ENCODE measurements around the gene KIAA1755.
A peak's percentile ranks its signal among the peaks of the same experiment; 100 is the strongest.

The KIAA1755 gene, protein sequence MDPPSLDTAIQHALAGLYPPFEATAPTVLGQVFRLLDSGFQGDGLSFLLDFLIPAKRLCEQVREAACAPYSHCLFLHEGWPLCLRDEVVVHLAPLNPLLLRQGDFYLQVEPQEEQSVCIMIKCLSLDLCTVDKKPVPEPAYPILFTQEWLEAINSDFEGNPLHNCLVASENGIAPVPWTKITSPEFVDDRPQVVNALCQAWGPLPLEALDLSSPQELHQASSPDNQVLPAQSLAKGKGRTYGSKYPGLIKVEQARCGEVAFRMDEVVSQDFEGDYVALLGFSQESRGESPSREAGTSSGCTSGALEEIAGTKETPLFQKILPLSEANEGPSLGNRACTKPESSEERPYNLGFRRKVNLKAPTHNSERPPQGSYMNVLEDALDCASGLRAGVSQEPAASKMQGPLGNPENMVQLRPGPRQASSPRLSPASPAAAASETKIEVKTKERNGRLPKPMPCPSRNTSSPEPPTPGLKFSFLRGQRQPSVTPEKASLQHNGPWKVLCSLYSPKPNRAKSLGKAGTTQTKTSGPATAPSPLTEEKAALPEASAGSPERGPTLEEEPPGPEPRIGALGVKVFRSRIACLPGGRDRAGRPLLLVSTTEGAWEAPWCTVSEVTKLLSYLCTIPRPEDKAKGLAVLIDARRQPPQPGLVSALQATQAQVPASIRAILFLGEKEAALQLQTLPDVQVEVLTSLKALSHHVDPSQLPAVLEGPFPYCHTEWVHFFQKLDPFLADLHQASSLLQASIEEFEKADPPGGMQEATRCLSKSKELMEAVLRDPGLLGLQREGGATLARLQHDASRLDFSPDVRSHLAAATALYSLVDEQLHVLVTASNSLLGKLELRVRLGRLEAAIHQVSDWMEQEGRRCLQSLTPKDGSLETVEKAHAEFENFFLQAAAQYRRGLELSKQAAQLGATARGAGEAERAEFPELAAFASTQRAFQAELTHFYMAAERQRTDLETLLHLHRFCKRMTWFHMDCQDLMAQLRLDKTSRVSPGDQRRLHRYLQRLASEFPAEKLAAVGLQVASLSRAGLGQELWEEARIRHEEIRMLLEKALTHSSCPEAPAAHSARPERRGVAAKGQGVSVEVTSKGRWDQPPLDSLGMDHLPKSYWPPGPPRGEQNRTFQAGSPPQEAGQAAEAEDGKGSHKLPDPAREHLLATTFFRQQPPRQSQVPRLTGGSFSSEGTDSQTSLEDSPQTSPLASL

DNA sequence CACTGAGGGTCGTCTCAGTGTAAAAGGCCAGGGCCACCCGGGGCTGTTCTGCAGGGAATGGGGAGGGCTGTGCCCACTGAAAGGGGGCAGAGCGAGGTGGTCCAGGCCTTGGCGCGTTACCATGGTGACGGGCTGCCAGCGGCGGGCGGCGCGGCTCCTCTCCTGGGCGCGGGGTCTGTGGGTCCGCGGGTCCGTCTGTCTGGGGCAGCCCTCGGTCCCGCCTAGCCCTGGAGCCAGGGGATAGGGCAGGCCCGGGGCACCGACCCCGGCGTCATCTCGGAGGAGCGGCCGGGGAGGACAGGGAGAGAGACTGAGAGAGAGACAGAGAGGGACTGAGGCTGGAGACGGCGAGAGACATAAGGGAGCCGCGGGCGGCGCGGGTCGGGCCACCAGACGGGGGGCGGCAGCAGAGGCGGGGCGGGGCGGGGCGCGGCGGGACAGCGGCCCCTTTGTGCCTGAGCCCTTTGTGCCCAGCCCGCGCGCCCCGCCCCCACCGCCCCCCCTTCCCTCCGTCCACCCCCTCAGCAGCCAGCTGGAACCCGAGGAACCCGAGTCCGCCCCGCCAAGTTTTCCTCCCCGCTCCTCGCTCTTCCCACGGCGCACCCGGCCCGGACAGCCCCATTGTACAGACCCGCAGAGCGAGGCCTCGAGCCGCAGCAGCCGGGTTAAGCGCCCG, at the start of gene KIAA1755:
KIAA1755 (minus strand) TSS at position 358 of the 676 bp plus-strand sequence; CDS start at position 123, 235 bp downstream.
- peaks cover 36% of the 10 kb centered on the region for H3K4me1 Mint-ChIP-seq
- H3K9me3 Mint-ChIP-seq, result peaks cover 5% of the 10 kb centered on the region
- no peak for TF ChIP-seq CTCF (IDR thresholded peaks at IDR 0.05; ENCODE audit: unreplicated experiment in 3 of 3)
- peak within 1 kb of the TSS; percentile 14 to 94 (median 91) for H3K27ac Mint-ChIP-seq
- peaks cover 14% of the 10 kb centered on the region for H3K27me3 Mint-ChIP-seq (ENCODE audit: low read depth)
- no peaks in the 10 kb centered on the region for H3K36me3 Mint-ChIP-seq (ENCODE audit: low read depth)
- H3K4me3 Mint-ChIP-seq, result peak within 1 kb of the TSS; percentile 74 to 90 (median 85)

DNA sequence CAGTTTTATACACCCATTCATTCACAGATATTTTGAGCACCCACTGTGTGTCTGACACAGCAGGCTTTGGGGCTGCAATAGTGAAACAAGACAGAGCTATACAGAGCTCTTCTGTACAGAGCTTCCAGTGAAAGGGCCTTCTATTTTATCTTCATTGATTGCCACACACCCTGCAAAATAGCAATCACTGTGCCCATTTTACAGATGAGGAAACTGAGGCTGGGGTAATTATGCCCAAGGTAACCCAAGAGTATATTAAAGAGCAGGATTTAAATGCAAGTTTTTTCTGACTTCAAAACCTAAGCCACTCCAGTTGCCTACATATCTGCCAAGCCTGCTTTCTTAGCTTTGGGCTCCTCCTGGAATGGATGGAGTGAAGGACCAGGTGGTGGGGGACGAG, 47.9 kb upstream of the KIAA1755 start:
- peaks cover 12% of the 10 kb centered on the region for H3K27me3 Mint-ChIP-seq (ENCODE audit: low read depth)
- no peak for TF ChIP-seq CTCF (IDR thresholded peaks at IDR 0.05; ENCODE audit: unreplicated experiment in 3 of 3)
- no peaks in the 10 kb centered on the region for H3K36me3 Mint-ChIP-seq (ENCODE audit: low read depth)

GRCh38 chr20:38308047-38308438, 47.5 kb upstream of the KIAA1755 start:
- H3K9me3 Mint-ChIP-seq, result no peaks in the 10 kb centered on the region
- H3K4me1 Mint-ChIP-seq, result peaks cover 30% of the 10 kb centered on the region
- peak overlapping the region in 2 of 3 experiments; percentile 61 for H3K27ac Mint-ChIP-seq
- peaks cover 12% of the 10 kb centered on the region for H3K27me3 Mint-ChIP-seq (ENCODE audit: low read depth)
- H3K36me3 Mint-ChIP-seq (ENCODE audit: low read depth), result no peaks in the 10 kb centered on the region
- TF ChIP-seq CTCF (IDR thresholded peaks at IDR 0.05; ENCODE audit: unreplicated experiment in 3 of 3), result no peak
- H3K4me3 Mint-ChIP-seq, result no peak overlapping the region

More for the DNA sequence above, 47.9 kb upstream of the KIAA1755 start:
- Mint-ChIP-seq H3K9me3 (no peaks in the 10 kb centered on the region), H3K27ac (no peak overlapping the region), H3K4me1 (peaks cover 25% of the 10 kb centered on the region), H3K4me3 (no peak overlapping the region)

- Mint-ChIP-seq H3K4me3 (no peak overlapping the region), H3K27ac (peak overlapping the region in 2 of 3 experiments; percentile 61), H3K27me3 (ENCODE audit: low read depth) (peaks cover 12% of the 10 kb centered on the region), H3K9me3 (no peaks in the 10 kb centered on the region), H3K4me1 (peaks cover 35% of the 10 kb centered on the region), H3K36me3 (ENCODE audit: low read depth) (no peaks in the 10 kb centered on the region)
- no peak for TF ChIP-seq CTCF (IDR thresholded peaks at IDR 0.05; ENCODE audit: unreplicated experiment in 3 of 3)
These were observed 47.0 kb upstream of the KIAA1755 start for GRCh38 chr20:38307371-38308046.

- no peaks in the 10 kb centered on the region for H3K36me3 Mint-ChIP-seq (ENCODE audit: low read depth)
- H3K4me1 Mint-ChIP-seq, result peaks cover 41% of the 10 kb centered on the region
These were observed 45.8 kb upstream of the KIAA1755 start for GRCh38 chr20:38306379-38306778.

More at GRCh38 chr20:38306379-38306778, 45.8 kb upstream of the KIAA1755 start:
- TF ChIP-seq CTCF (IDR thresholded peaks at IDR 0.05; ENCODE audit: unreplicated experiment in 3 of 3), result no peak
- H3K27me3 Mint-ChIP-seq (ENCODE audit: low read depth), result peaks cover 12% of the 10 kb centered on the region
- no peak overlapping the region for H3K4me3 Mint-ChIP-seq
- H3K27ac Mint-ChIP-seq, result peak overlapping the region in 1 of 3 experiments; percentile 12
- no peaks in the 10 kb centered on the region for H3K9me3 Mint-ChIP-seq
